ENCODE results near the gene BCL7C.
A peak's percentile ranks its signal among the peaks of the same experiment; 100 is the strongest.
"Not testable (repeated sequence)": the region's sequence is repeated elsewhere in the genome, so short reads cannot be mapped to it uniquely, and the experiment has no call there.

BCL7C gene

DNA sequence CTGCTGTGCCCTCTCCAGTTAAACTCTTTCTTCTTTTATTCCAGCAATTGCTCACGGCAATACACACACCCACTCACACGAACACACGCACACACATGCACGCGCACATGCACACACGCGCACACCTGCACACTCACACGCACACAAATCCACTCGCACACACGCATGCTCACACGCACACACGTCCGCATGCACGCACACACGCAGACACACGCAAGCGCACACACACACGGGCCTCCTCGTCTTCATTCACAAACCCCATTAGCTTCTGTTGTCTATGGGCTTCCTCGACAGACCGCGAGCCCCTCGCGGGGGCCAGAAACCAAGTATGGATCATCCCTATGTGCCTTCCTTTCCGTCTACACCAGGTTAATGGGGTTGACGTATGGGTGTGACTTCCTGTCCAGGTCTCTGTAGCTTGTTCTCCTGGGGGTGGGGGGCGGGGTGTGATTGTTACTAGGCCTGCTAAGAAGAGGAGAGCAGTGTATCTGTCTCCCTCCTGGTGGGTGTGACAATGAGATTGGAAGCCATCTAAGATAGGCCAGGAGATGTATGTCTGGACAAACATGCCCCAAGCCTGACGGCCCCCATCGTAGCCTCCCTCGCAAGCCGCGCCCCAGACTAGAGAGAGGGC is 1.9 kb upstream of the BCL7C start:
- DNase-seq (ENCODE audit: low read depth in 3 of 3), result no peak

DNA sequence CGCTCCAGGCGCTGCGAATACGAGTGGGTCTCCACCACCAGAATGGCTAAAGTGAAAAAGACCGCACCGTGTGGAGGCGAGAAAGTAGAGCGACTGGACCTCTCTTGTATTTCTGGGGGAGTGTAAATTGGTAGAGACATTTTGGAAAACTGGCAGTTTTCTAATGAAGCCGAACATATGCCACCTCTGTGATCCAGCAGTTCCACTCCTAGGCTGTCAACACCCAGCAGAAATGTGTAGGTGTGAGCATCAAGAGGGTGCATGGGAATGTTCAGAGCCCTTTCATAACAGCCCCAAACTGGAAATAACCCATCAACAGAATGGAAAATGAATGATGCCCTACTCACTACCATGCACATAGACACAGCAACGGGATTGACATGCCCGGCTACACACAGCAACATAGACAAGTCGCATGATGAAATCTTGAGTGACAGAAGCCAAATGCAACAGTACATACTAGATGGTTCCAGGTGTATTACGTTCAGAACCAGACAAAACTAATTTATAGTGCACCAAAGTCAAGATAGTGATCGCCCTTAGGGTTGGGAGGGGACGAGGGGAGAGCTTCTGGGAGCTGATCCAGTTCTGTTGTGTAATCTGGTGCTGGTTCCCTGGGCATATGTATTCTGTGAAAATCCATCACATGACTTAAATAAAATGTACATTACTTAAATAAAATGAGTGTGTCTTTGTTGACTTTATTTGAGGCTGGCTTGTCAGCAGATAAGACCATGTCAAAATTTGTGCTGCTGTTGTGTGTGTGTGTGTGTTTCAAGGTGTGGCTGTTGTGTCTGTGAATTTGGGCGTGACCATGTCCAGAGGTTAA is 877 bp upstream of the BCL7C start:
- no peak for DNase-seq (ENCODE audit: low read depth in 3 of 3)

DNA sequence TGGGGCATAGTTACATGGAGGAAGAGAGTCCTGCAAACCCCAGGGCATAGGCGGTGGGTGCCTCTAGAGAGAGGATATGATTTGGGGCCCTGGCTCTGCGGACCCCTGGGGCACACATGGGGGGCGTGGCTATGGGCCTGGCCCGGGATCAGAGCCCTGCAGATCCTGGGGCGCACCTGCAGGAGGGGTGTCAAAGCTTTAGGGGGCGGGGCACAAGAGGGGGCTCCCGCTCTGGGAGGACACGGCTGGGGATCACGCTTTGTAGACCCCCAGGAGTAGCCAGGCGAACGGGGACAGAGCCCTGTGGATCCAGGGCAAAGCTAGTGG is 497 bp downstream of the BCL7C start:
- peak in 1 of 3 experiments; percentile 24 for DNase-seq (ENCODE audit: low read depth in 3 of 3)

GRCh38 chr16:30892670-30893416 is 1.0 kb downstream of the BCL7C start:
- DNase-seq (ENCODE audit: low read depth in 3 of 3), result no peak

DNA sequence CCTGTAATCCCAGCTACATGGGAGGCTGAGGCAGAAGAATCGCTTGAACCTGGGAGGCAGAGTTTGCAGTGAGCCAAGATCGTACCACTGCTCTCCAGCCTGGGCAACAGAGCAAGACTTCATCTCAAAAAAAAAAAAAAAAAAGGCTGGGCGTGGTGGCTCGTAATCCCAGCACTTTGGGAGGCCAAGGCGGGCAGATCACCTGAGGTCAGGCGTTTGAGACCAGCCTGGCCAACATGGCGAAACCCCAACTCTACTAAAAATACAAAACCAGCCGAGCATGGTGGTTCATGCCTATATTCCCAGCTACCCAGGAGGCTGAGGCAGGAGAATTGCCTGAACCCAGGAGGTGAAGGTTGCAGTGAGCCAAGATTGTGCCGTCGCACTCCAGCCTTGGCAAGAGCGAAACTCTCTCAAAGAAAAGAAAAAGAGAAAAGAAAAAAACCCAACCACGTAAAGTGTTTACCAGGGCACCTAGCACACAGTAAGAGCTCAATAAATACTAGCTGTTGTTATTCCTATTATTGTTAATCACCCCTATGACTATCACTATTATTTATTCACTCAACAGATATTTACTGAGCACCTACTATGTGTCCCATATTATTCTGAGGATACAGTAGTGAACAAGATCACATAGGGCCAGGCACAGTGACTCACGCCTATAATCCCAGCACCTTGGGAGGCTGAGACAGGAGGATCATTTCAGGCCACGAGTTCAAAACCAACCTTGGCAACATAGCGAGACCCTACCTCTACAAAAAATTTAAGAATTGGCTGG is 2.6 kb downstream of the BCL7C start:
- not testable (repeated sequence) for DNase-seq (ENCODE audit: low read depth in 3 of 3)

- no peak for DNase-seq (ENCODE audit: low read depth in 3 of 3)
These were observed 4.2 kb downstream of the BCL7C start for GRCh38 chr16:30889721-30890120.

DNA sequence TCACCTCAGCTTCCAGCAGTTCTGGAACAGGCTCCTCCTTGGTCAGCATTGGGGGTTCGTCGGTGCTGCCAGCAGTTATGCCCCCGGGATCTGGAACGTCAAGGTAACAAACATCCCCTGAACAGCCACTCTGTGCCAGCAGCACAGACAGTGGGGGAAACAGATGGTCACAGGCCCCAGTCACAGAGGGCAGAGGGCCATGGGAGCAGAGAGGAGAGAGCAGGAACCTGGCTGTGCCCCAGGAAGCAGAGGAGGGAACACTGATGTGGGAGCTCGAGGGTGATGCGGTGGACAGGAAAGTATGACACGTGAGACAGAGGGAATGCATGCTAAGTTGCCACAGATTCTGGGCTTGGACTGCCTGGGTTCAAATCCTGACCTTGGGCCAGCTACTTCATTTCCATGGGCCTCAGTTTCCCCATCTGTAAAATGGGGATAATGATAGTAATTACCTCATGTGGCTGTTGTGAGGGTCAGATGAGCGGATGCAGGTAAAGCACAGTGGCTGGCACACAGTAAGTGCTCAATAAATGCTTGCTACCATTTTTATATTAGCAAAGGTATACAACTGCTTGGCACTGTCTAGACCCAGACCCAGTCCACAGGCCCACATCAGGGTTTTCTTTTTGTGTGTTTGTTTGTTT is 4.9 kb downstream of the BCL7C start:
- DNase-seq (ENCODE audit: low read depth in 3 of 3), result no peak

- no peak for DNase-seq (ENCODE audit: low read depth in 3 of 3)
These were observed 6.0 kb downstream of the BCL7C start for GRCh38 chr16:30887927-30888326.

DNA sequence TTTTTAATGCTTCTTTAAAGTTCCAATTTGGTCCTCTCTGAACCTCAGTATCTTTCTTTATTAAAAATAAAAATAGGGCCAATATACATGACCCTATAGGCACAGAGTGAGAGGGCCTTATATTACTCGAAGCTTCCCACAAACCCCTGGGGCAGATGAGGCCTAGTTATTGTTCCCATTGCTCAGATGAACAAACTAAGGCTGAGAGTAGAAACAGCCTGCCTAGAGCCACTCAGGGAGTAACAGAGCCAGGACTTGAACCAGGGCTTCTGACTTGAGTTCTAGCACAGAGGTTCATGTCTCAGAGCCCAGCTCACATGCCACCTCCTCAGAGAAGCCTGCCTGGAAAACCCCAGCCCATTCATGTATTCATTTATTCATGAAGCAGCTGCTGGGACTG is 7.7 kb downstream of the BCL7C start:
- DNase-seq (ENCODE audit: low read depth in 3 of 3), result no peak

DNA sequence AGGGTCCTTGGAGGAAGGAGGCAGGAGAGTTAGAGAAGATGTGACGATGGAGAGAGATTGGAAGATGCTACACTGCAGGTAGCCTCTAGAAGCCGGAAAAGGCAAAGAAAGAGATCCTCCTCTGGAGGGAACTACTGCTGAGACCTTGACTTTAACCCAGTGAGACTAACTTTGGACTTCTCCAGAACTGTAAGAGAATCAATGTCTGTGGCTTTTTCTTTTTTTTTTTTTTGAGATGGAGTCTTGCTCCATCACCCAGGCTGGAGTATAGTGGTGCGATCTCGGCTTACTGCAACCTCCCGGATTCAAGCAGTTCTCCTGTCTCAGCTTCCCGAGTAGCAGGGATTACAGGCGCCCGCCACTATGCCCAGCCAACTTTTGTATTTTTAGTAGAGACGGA is 8.7 kb downstream of the BCL7C start:
- DNase-seq (ENCODE audit: low read depth in 3 of 3), result no peak

GRCh38 chr16:30884760-30885159 is 9.1 kb downstream of the BCL7C start:
- DNase-seq (ENCODE audit: low read depth in 3 of 3), result no peak

DNA sequence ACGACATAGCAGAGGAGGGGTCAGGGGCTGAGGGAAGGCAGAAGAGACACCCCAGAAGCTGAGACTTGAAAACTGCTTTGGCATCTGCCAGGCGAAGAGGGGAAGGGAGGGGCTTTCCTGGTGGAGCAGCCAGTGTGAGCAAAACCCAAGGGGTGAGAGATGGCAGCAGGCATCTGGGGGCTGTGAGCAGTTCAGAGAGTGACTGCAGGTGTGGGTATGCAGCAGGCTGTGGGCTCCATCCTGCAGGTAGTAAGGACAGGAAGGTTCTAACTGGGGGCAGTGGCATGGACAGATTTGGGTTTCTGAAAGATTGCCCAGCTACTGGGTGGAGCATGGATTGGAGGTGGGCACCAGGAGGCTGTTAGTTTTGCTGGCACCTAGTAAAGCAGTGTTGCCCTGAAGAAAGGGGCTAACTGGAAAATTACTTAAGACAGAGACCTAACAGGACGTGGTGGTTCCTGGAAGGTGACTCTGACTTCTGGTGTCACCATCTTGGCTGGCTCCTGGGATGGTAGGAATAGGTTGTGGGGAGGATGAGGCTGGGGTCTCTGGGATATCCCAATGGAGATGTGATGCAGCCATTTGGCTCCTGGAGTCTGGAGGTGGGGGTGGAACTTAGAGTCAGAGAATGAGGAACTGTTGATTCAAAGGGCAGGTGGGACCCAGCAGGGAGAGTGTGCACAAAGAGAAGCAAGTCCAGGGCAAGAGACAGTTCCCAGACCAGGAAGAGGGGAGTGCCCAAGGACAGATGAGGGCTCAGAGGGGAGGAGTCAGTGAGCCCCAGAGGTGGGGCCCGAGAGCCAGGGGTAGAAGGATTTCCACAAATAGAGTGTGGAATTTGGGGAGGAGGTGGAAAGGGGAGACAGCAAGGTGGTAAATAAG is 11.2 kb downstream of the BCL7C start:
- no peak for DNase-seq (ENCODE audit: low read depth in 3 of 3)

- DNase-seq (ENCODE audit: low read depth in 3 of 3), result no peak
These were observed 17.0 kb downstream of the BCL7C start for GRCh38 chr16:30876867-30877266.

GRCh38 chr16:30875871-30876801 is 17.7 kb downstream of the BCL7C start:
- no peak for DNase-seq (ENCODE audit: low read depth in 3 of 3)

GRCh38 chr16:30874821-30875717 is 18.8 kb downstream of the BCL7C start:
- DNase-seq (ENCODE audit: low read depth in 3 of 3), result peak; percentile 82 to 89 (median 83)

DNA sequence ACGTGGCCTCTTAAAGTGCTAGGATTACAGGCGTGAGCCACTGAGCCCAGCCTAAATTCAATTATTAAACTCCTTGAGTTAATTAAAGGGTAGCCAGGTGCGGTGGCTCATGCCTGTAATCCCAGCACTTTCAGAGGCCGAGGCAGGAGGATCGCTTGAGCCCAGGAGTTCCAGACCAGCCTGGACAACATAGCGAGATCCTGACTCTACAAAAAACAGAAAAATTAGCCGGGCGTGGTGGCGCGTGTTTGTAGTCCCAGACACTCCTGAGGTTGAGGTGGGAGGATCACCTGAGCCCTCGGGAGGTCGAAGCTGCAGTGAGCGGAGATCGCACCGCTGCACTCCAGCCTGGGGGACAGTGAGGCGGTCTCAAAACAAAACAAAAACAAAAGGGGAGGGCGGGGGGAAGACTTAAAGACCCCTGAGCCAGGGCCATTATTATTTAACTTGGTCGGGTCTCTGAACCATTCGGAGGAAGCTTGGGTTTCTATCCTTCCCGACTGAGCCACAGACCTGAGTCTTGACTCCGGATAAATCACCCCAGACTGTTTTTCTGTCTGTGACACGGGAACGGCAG is 19.5 kb downstream of the BCL7C start:
- DNase-seq (ENCODE audit: low read depth in 3 of 3), result no peak

GRCh38 chr16:30870904-30871303 is 23.0 kb downstream of the BCL7C start:
- no peak for DNase-seq (ENCODE audit: low read depth in 3 of 3)

- no peak for DNase-seq (ENCODE audit: low read depth in 3 of 3)
These were observed 26.1 kb downstream of the BCL7C start for GRCh38 chr16:30867747-30868146.
